Activated CD8-positive, alpha-beta memory T cell treated with anti-CD3 and anti-CD28 coated beads, Interleukin-2, amount 50 U/mL, for 4 hours (primary cell): ENCODE data around the gene HMG20A.
A peak's percentile ranks its signal among the peaks of the same experiment; 100 is the strongest.

Experiments used
- DNase-seq: peaks from one replicate; pipeline ENCODE4 v3.0.0-alpha.2; 2020

HMG20A gene

DNA sequence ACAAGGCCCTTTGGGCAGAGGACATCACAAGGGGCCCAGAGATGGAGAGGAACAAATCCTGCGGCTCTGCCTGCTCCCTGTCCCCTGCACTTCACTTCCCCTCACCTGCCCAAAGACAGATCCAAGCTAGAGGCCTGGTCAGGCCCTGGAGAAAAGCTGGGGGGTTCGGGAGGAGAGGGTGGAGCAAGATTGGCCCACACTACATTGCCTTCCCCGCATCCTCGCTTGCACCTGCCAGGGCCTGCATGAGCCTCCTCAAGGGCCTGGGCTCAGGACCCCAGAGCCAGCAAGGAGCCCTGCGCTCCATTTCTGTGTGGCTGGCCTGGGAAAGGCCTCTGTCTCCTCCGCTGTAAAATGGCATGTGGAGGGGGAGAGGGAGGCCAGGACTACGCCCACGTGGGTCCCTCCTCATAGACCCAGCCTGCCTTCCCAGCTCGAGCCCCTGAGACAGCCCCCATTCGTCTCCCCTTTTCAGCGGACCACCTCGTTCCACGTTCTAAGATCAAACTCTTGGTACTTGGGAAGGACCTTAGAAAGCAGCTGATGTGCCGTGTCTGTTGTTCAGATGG, 106.0 kb downstream of the HMG20A start:
- peak; percentile 7 for DNase-seq

DNA sequence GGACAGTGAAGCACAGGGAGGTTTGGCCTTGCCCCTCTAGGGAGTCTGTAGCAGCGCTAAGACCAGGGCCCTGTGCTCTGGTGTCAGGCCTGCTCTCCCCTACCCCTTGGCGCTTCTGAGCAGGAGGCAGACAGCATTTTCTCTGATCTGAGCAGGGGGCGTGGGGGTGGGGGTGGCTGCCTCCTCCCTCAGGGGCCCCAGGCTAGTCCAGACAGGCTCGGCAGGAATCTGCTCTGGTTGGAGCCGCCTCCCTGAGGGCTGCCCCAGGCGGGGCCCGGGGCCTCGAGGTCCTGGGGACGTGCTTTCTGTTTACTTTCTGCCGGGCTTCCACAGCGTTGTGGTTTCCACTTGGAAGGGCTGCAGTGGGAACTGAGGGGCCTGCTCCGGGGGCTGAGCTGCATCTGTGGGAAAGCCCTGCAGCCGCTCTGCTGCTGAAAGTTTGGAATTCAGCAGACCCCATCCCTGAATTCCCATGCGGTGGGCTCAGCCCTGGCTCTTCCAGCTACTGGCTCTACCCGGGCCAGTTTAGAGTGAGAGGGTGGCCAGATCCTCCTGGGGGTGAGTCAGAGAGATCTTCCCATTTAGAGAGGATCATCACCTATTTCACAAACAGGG, 106.6 kb downstream of the HMG20A start:
- peak; percentile 3 for DNase-seq

- DNase-seq, result no peak
Observed at GRCh38 chr15:77527831-77528231, 107.1 kb downstream of the HMG20A start.

GRCh38 chr15:77528290-77528967, 107.7 kb downstream of the HMG20A start:
- no peak for DNase-seq

DNA sequence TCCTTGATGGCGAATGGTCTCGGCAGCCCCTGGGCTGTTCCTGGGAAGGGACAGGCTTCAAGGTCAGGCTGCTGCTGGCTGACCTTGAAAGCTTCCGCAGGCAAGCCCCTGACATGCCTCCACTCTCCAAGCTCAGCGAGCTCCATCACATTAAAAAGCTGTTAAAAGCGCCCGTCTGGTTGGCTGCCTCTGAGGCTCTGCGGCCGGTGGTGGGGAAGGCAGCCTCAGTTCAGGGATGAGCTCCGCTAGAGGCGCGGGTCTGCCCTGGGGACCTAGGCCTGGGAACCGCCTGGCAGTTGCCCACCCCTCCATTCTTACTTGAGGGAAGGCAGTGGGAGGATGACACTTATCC, 108.3 kb downstream of the HMG20A start:
- DNase-seq, result no peak

DNA sequence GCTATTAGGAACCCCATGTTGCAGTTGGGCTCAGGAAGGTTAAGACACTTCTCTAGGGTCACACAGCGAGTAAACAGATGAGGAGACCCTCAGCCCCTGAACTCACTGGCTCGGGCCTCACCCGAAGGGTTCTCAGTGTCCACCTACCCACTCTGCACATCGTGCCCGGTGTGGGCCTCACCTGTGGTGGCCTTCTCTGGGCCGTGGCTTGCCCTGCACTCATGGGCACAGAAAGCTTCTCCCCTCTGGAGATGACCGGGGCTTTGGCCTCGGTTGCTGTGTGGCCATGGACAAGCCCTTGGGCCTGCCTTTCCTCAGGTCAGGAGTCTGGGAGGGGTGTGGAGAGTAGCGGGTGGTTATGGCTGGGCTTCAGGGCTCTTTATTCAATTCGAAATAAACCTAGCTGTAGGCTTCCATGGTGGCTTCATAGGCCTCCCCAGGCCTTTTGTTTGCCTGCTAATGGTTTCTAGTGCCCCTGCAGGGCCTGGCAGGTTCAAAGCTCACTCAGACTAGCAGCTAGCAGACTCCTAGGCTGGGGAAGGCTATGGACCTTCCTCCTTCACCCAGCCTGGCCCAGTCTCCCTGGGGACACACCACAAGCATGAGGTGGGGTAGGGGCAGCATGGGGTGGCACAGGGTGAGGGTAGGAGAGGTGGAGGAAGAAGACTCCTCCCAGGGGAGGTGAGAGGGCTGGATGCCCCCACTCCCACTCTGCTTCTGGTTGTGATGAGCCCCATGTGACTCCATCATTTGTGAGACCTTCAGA, 108.9 kb downstream of the HMG20A start:
- no peak for DNase-seq

- no peak for DNase-seq
Observed at GRCh38 chr15:77530576-77530975, 109.9 kb downstream of the HMG20A start.

- DNase-seq, result no peak
Observed at GRCh38 chr15:77531191-77532000, 110.7 kb downstream of the HMG20A start.

DNA sequence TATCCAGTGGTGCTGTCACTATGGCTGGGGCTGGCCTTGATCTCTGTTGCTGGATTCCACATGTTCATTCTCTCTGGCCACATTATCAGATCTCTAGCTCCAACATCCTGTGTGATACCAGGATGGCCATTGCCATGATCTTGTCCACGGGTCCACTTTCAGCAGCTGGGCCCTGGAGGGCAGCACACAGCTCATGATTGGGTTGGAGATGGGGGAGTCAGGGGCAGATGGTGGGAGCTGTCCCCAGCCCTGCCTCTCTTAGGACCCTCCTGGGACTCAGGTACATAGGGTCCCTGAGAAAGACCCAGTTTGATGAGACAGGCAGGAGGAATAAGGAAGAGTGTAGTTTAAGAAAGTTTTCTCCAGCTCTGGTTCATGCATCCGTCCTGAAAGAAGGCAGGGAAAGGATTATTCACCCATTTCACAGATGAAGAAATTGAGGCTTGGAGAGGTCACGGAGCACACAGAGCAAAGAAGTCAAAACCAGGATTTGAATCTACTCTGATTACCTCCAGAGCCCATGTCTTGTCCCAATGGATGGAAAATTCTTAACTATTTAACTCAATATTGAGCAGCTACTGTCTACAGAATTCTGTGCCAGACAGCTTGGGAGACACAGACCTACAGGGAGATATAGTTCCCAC, 111.5 kb downstream of the HMG20A start:
- no peak for DNase-seq

DNA sequence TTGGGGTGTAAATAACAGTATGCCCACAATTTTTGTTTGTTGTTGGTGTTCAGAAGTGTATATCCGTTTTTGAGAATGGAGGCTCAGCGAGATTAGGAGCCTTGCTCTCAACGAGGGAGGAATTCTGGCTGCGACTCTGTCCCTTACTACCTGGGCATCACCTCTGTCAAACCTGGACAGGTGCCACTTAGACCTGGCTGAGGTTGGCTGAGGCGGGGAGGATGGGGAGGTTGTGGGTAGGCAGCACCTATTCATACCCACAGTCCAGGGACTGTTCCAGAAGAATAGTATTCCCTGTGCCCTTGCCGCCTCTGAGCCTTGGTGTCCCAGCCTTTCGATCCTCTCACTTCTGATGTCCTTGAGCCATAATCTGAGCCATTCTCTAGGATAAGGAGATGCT, 112.2 kb downstream of the HMG20A start:
- no peak for DNase-seq

GRCh38 chr15:77533578-77534430, 113.1 kb downstream of the HMG20A start:
- no peak for DNase-seq
